Vagina (tissue), 2 donors: Measurements from ENCODE around the gene ANGPT4.

ENCODE experiments used
- CTCF ChIP-seq, 3 experiments: fragments of 450-650 bp in 2 of 3; fragments of 200-600 bp in 1 of 3; sonication (generic) in 1 of 3; IDR thresholded peaks; one replicate each; pipeline ENCODE4 v1.5.1; 2017 to 2019; ENCODE audit warnings: antibody characterized with exemption in 3 of 3, mild to moderate bottlenecking in 2 of 3, moderate library complexity in 2 of 3
- POLR2A ChIP-seq, 2 donors: fragments of 450-650 bp; IDR thresholded peaks; one replicate each; pipeline ENCODE4 v1.6.1; 2017; ENCODE audit warnings: antibody characterized with exemption in 2 of 2, mild to moderate bottlenecking in 2 of 2, moderate library complexity in 2 of 2
- POLR2AphosphoS5 ChIP-seq, 2 donors: sonication (generic); formaldehyde crosslinking; IDR thresholded peaks; one replicate each; pipeline ENCODE4 v1.9.0; 2017; ENCODE audit warnings: antibody characterized with exemption in 2 of 2, mild to moderate bottlenecking in 2 of 2, low read depth in 1 of 2; ENCODE audit not compliant: insufficient read depth in 1 of 2

GRCh38 chr20:952196-952795 is 36.2 kb upstream of the ANGPT4 start:
- TF ChIP-seq CTCF (IDR thresholded peaks at IDR 0.05) (no peak), POLR2A (IDR thresholded peaks at IDR 0.05) (no peak), POLR2AphosphoS5 (IDR thresholded peaks at IDR 0.05; ENCODE audit: insufficient read depth in 1 of 2, low read depth in 1 of 2) (no peak)
